Measurements from ENCODE around the gene SLC27A1. TPM values are rescaled to one million over a fixed set of nuclear protein-coding genes. Genes with fewer than 3 reads are reported as not detected.

SLC27A1 gene
- total and polyA plus RNA-seq, 2 experiments from 2014 or later: 3.5 to 11.6 TPM

DNA sequence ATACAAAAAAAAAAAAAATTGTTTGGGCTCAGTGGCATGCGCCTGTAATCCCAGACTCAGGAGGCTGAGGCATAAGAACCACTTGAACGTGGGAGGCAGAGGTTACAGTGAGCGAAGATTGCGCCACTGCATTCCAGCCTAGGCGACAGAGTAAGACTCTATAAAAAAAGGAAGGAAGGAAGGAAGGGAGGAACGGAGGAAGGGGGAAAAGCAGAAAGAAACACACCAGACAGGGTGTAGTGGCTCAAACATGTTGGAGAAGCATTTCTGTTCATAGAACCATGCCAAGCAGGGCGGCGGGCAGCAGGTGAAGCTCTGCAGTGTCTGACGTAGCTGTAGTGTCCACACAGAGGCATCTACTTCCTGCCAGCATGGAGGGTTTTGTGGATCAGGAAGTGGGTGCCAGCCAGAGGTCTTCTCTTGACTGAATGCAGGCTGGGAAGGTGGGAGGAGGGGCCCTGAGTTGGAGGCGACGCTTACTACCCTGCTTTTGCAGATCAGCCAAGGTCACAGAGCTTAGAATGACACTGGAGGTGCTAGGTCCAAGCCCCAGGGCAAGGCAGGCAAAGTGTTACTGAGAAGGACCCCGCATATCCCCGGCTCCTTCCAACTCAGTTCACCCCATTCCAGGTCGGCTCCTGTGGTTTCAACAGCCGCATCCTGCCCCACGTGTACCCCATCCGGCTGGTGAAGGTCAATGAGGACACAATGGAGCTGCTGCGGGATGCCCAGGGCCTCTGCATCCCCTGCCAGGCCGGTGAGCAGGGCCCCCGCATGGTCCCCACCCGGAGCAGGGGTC is 29.5 kb downstream of the SLC27A1 start:
- peaks cover 19% of the 10 kb centered on the region for H3K27me3 Mint-ChIP-seq (ENCODE audit: insufficient read depth, low read depth, poor library complexity)
- Histone ChIP-seq H3K9me2 (ENCODE audit: insufficient read depth) (no peaks in the 10 kb centered on the region), H3K79me2 (replicated peaks; ENCODE audit: insufficient read depth) (no peaks in the 10 kb centered on the region), H4K20me1 (replicated peaks; ENCODE audit: insufficient read depth) (no peaks in the 10 kb centered on the region), H3K36me3 (ENCODE audit: insufficient read depth) (no peaks in the 10 kb centered on the region), H2AFZ (no peak overlapping the region), H3K4me3 (no peak overlapping the region), H3K27me3 (ENCODE audit: insufficient read depth) (peaks cover 6% of the 10 kb centered on the region; the same call in 1 of the 2 replicates), H3F3A (replicated peaks; ENCODE audit: low read depth) (peaks cover 16% of the 10 kb centered on the region), H3K4me1 (ENCODE audit: insufficient read depth) (peaks cover 13% of the 10 kb centered on the region), H3K27ac (ENCODE audit: low read depth) (0 out of 2 replicates have a peak overlapping the region, but pooled peaks have one; percentile 50), H3K4me2 (peak overlapping the region; percentile 40)
- H3K4me1 Mint-ChIP-seq: peaks cover 24% of the 10 kb centered on the region
- H3K27ac Mint-ChIP-seq: peak overlapping the region; percentile 82
- 0 out of 3 replicates have a peak overlapping the region, but pooled peaks have one; percentile 12 for H3K4me3 Mint-ChIP-seq
- TF ChIP-seq CREB1 (CRISPR knock-in tag; IDR thresholded peaks at IDR 0.05; ENCODE audit: low read depth): no peak
- no peak for TF ChIP-seq ZNF331 (CRISPR knock-in tag; IDR thresholded peaks at IDR 0.05; ENCODE audit: low read depth)
- TF ChIP-seq, protein P1, sequence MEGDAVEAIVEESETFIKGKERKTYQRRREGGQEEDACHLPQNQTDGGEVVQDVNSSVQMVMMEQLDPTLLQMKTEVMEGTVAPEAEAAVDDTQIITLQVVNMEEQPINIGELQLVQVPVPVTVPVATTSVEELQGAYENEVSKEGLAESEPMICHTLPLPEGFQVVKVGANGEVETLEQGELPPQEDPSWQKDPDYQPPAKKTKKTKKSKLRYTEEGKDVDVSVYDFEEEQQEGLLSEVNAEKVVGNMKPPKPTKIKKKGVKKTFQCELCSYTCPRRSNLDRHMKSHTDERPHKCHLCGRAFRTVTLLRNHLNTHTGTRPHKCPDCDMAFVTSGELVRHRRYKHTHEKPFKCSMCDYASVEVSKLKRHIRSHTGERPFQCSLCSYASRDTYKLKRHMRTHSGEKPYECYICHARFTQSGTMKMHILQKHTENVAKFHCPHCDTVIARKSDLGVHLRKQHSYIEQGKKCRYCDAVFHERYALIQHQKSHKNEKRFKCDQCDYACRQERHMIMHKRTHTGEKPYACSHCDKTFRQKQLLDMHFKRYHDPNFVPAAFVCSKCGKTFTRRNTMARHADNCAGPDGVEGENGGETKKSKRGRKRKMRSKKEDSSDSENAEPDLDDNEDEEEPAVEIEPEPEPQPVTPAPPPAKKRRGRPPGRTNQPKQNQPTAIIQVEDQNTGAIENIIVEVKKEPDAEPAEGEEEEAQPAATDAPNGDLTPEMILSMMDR (conservative IDR thresholded peaks at IDR 0.05; ENCODE audit: low read depth in 2 of 2): no peak
- TF ChIP-seq EZH2 (IDR thresholded peaks at IDR 0.05; ENCODE audit: low read depth, unreplicated experiment): no peak
- no peak for TF ChIP-seq JUNB (IDR thresholded peaks at IDR 0.05; ENCODE audit: unreplicated experiment)
- TF ChIP-seq, protein P2, sequence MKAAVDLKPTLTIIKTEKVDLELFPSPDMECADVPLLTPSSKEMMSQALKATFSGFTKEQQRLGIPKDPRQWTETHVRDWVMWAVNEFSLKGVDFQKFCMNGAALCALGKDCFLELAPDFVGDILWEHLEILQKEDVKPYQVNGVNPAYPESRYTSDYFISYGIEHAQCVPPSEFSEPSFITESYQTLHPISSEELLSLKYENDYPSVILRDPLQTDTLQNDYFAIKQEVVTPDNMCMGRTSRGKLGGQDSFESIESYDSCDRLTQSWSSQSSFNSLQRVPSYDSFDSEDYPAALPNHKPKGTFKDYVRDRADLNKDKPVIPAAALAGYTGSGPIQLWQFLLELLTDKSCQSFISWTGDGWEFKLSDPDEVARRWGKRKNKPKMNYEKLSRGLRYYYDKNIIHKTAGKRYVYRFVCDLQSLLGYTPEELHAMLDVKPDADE (IDR thresholded peaks at IDR 0.05): no peak
- no peak for TF ChIP-seq POLR2AphosphoS5 (IDR thresholded peaks at IDR 0.05; ENCODE audit: low read depth)
- TF ChIP-seq, protein P3, sequence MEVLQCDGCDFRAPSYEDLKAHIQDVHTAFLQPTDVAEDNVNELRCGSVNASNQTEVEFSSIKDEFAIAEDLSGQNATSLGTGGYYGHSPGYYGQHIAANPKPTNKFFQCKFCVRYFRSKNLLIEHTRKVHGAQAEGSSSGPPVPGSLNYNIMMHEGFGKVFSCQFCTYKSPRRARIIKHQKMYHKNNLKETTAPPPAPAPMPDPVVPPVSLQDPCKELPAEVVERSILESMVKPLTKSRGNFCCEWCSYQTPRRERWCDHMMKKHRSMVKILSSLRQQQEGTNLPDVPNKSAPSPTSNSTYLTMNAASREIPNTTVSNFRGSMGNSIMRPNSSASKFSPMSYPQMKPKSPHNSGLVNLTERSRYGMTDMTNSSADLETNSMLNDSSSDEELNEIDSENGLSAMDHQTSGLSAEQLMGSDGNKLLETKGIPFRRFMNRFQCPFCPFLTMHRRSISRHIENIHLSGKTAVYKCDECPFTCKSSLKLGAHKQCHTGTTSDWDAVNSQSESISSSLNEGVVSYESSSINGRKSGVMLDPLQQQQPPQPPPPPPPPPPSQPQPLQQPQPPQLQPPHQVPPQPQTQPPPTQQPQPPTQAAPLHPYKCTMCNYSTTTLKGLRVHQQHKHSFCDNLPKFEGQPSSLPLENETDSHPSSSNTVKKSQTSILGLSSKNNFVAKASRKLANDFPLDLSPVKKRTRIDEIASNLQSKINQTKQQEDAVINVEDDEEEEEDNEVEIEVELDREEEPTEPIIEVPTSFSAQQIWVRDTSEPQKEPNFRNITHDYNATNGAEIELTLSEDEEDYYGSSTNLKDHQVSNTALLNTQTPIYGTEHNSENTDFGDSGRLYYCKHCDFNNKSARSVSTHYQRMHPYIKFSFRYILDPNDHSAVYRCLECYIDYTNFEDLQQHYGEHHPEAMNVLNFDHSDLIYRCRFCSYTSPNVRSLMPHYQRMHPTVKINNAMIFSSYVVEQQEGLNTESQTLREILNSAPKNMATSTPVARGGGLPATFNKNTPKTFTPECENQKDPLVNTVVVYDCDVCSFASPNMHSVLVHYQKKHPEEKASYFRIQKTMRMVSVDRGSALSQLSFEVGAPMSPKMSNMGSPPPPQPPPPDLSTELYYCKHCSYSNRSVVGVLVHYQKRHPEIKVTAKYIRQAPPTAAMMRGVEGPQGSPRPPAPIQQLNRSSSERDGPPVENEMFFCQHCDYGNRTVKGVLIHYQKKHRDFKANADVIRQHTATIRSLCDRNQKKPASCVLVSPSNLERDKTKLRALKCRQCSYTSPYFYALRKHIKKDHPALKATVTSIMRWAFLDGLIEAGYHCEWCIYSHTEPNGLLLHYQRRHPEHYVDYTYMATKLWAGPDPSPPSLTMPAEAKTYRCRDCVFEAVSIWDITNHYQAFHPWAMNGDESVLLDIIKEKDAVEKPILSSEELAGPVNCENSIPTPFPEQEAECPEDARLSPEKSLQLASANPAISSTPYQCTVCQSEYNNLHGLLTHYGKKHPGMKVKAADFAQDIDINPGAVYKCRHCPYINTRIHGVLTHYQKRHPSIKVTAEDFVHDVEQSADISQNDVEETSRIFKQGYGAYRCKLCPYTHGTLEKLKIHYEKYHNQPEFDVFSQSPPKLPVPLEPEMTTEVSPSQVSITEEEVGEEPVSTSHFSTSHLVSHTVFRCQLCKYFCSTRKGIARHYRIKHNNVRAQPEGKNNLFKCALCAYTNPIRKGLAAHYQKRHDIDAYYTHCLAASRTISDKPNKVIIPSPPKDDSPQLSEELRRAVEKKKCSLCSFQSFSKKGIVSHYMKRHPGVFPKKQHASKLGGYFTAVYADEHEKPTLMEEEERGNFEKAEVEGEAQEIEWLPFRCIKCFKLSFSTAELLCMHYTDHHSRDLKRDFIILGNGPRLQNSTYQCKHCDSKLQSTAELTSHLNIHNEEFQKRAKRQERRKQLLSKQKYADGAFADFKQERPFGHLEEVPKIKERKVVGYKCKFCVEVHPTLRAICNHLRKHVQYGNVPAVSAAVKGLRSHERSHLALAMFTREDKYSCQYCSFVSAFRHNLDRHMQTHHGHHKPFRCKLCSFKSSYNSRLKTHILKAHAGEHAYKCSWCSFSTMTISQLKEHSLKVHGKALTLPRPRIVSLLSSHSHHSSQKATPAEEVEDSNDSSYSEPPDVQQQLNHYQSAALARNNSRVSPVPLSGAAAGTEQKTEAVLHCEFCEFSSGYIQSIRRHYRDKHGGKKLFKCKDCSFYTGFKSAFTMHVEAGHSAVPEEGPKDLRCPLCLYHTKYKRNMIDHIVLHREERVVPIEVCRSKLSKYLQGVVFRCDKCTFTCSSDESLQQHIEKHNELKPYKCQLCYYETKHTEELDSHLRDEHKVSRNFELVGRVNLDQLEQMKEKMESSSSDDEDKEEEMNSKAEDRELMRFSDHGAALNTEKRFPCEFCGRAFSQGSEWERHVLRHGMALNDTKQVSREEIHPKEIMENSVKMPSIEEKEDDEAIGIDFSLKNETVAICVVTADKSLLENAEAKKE (CRISPR knock-in tag; IDR thresholded peaks at IDR 0.05): no peak
- no peak for TF ChIP-seq STAT1 (IDR thresholded peaks at IDR 0.05; ENCODE audit: unreplicated experiment)
- no peak for TF ChIP-seq NANOG (IDR thresholded peaks at IDR 0.05; ENCODE audit: borderline replicate concordance)
- no peak for TF ChIP-seq ZNF114 (CRISPR knock-in tag; IDR thresholded peaks at IDR 0.05)
- TF ChIP-seq, protein P4, sequence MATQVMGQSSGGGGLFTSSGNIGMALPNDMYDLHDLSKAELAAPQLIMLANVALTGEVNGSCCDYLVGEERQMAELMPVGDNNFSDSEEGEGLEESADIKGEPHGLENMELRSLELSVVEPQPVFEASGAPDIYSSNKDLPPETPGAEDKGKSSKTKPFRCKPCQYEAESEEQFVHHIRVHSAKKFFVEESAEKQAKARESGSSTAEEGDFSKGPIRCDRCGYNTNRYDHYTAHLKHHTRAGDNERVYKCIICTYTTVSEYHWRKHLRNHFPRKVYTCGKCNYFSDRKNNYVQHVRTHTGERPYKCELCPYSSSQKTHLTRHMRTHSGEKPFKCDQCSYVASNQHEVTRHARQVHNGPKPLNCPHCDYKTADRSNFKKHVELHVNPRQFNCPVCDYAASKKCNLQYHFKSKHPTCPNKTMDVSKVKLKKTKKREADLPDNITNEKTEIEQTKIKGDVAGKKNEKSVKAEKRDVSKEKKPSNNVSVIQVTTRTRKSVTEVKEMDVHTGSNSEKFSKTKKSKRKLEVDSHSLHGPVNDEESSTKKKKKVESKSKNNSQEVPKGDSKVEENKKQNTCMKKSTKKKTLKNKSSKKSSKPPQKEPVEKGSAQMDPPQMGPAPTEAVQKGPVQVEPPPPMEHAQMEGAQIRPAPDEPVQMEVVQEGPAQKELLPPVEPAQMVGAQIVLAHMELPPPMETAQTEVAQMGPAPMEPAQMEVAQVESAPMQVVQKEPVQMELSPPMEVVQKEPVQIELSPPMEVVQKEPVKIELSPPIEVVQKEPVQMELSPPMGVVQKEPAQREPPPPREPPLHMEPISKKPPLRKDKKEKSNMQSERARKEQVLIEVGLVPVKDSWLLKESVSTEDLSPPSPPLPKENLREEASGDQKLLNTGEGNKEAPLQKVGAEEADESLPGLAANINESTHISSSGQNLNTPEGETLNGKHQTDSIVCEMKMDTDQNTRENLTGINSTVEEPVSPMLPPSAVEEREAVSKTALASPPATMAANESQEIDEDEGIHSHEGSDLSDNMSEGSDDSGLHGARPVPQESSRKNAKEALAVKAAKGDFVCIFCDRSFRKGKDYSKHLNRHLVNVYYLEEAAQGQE (IDR thresholded peaks at IDR 0.05; ENCODE audit: unreplicated experiment): no peak
- no peak for TF ChIP-seq EZH2phosphoT487 (IDR thresholded peaks at IDR 0.05; ENCODE audit: unreplicated experiment)
- no peaks in the 10 kb centered on the region for H3K36me3 Mint-ChIP-seq (ENCODE audit: low read depth)
- DNase-seq (ENCODE audit: low spot score) (peak; percentile 57), ATAC-seq (no peak)
- H3K9me3 Mint-ChIP-seq: no peaks in the 10 kb centered on the region; the same call in 2 of the 3 replicates
